MM.1S (cell line): ENCODE results near the gene HDAC3.

Source experiments
- DNase-seq: peaks from one replicate; pipeline ENCODE4 v3.0.0-alpha.2; 2015
- H2AFZ ChIP-seq: fragments of 300-600 bp; sonication (generic); 2 replicates; pipeline ENCODE4 v1.6.0; 2016; ENCODE audit warnings: antibody characterized with exemption, low read length
- H3F3A ChIP-seq: fragments of 300-600 bp; sonication (generic); 2 replicates; pipeline ENCODE4 v1.6.1; 2016; ENCODE audit warnings: mild to moderate bottlenecking, antibody characterized with exemption, low read length, moderate library complexity, mixed read lengths; ENCODE audit not compliant: insufficient read depth
- H3K27ac ChIP-seq: fragments of 300-600 bp; sonication (generic); 2 replicates; pipeline ENCODE4 v1.5.1; 2016; ENCODE audit warnings: mild to moderate bottlenecking, low read length
- H3K27me3 ChIP-seq: fragments of 300-600 bp; sonication (generic); replicated peaks from 2 replicates; pipeline ENCODE4 v1.6.0; 2016; ENCODE audit warnings: low read length; ENCODE audit not compliant: insufficient read depth
- H3K36me3 ChIP-seq: fragments of 300-600 bp; sonication (generic); replicated peaks from 2 replicates; pipeline ENCODE4 v1.6.1; 2016; ENCODE audit warnings: mild to moderate bottlenecking, low read length, mixed read lengths; ENCODE audit not compliant: insufficient read depth
- H3K4me1 ChIP-seq: fragments of 300-600 bp; sonication (generic); 2 replicates; pipeline ENCODE4 v1.6.1; 2016; ENCODE audit warnings: low read length, mixed read lengths
- H3K4me2 ChIP-seq: fragments of 300-600 bp; sonication (generic); 2 replicates; pipeline ENCODE4 v1.6.0; 2016; ENCODE audit warnings: low read depth, low read length
- H3K4me3 ChIP-seq: fragments of 300-600 bp; sonication (generic); 2 replicates; pipeline ENCODE4 v1.5.1; 2016; ENCODE audit warnings: low read length, mixed read lengths
- H3K79me2 ChIP-seq: fragments of 300-600 bp; sonication (generic); 2 replicates; pipeline ENCODE4 v1.6.1; 2016; ENCODE audit warnings: mixed run types, low read length, mixed read lengths
- H3K9ac ChIP-seq: fragments of 300-600 bp; sonication (generic); 2 replicates; pipeline ENCODE4 v1.6.1; 2016; ENCODE audit warnings: low read length, mixed read lengths
- H3K9me2 ChIP-seq: fragments of 300-600 bp; sonication (generic); replicated peaks from 2 replicates; pipeline ENCODE4 v1.6.1; 2016; ENCODE audit warnings: mild to moderate bottlenecking, low read length, mixed read lengths; ENCODE audit not compliant: insufficient read depth
- H3K9me3 ChIP-seq: fragments of 300-600 bp; sonication (generic); replicated peaks from 2 replicates; pipeline ENCODE4 v1.6.1; 2016; ENCODE audit warnings: mild to moderate bottlenecking, low read length, mixed read lengths; ENCODE audit not compliant: insufficient read depth
- H4K20me1 ChIP-seq: fragments of 300-600 bp; sonication (generic); 2 replicates; pipeline ENCODE4 v1.6.1; 2016; ENCODE audit warnings: mild to moderate bottlenecking, low read length, moderate library complexity, mixed read lengths; ENCODE audit not compliant: insufficient read depth
- EZH2 ChIP-seq: fragments of 300-600 bp; sonication (generic); optimal IDR thresholded peaks from 2 replicates; pipeline ENCODE3; 2017; ENCODE audit warnings: low read depth, mild to moderate bottlenecking, antibody characterized with exemption, low read length, mixed read lengths
- EZH2phosphoT487 ChIP-seq: fragments of 300-600 bp; sonication (generic); IDR thresholded peaks from 2 replicates; pipeline ENCODE4 v1.6.1; 2018; ENCODE audit warnings: antibody characterized with exemption, low read length
- TF ChIP-seq, protein P1 (sequence below): fragments of 300-600 bp; sonication (generic); IDR thresholded peaks from 2 replicates; pipeline ENCODE4 v1.5.1; 2016; ENCODE audit warnings: antibody characterized with exemption, low read length, mixed read lengths

The HDAC3 gene

DNA sequence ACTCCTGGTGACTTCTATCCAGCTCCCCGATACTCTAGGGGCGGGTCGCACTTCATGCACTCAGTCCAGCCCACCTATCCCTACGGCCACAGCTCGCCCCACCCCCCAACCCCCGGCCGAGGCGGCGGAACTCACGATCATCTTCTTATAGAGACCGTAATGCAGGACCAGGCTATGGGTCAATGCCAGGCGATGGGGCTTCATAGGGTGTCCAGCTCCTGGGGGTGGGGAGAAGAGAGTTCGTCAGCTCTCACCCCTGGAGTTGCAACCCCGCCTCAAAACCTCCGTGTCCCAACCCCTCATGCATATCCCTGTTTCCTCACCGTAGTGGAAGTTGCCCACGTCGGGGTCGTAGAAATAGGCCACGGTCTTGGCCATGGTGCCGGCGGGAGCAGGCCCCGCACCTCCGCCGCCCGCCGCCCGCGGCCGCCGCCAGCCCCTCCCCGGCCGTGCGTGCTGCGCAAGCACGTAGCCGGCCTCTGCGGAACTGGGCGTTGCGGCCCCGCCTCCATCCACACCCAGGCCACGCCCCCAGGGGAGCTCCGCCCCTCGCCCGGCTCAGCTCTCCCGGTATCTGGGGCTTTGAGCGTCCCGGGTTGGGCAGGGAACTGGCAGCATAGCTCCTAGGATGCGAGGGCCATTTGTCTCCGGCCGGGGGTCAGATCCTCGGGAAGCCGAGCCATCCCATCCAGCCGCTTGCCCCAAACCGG is at the start of gene HDAC3, which contains the start of gene RELL2:
Gene HDAC3 (minus strand): TSS at position 437 of the 710 bp plus-strand sequence. CDS start 59 bp downstream, at position 378.
Gene RELL2 (plus strand): TSS at position 585 of the 710 bp plus-strand sequence. CDS start 1,229 bp downstream, outside the sequence.
- Histone ChIP-seq H3K27me3 (no peaks in the 10 kb centered on the region), H3K27ac (no peak within 1 kb of the TSS; the same call in 1 of the 2 replicates), H3K36me3 (no peaks in the 10 kb centered on the region), H3K9me3 (no peaks in the 10 kb centered on the region), H3K4me2 (peak within 1 kb of the TSS; percentile 95), H3K79me2 (peaks cover 44% of the 10 kb centered on the region), H3K4me3 (peak within 1 kb of the TSS; percentile 97), H3K9me2 (no peaks in the 10 kb centered on the region), H3K9ac (peak within 1 kb of the TSS; percentile 84), H4K20me1 (peaks cover 4% of the 10 kb centered on the region; the same call in 1 of the 2 replicates), H3F3A (peaks cover 12% of the 10 kb centered on the region; the same call in 1 of the 2 replicates), H2AFZ (peak within 1 kb of the TSS; percentile 98), H3K4me1 (peaks cover 16% of the 10 kb centered on the region)
- peak; percentile 88 for DNase-seq
- no peak for TF ChIP-seq EZH2
- TF ChIP-seq EZH2phosphoT487, result no peak
- TF ChIP-seq, protein P1, sequence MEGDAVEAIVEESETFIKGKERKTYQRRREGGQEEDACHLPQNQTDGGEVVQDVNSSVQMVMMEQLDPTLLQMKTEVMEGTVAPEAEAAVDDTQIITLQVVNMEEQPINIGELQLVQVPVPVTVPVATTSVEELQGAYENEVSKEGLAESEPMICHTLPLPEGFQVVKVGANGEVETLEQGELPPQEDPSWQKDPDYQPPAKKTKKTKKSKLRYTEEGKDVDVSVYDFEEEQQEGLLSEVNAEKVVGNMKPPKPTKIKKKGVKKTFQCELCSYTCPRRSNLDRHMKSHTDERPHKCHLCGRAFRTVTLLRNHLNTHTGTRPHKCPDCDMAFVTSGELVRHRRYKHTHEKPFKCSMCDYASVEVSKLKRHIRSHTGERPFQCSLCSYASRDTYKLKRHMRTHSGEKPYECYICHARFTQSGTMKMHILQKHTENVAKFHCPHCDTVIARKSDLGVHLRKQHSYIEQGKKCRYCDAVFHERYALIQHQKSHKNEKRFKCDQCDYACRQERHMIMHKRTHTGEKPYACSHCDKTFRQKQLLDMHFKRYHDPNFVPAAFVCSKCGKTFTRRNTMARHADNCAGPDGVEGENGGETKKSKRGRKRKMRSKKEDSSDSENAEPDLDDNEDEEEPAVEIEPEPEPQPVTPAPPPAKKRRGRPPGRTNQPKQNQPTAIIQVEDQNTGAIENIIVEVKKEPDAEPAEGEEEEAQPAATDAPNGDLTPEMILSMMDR, result no peak

- Histone ChIP-seq H3K9ac (no peak overlapping the region), H3K27me3 (peaks cover 13% of the 10 kb centered on the region; the same call in 1 of the 2 replicates), H3K4me1 (no peaks in the 10 kb centered on the region), H3K79me2 (no peaks in the 10 kb centered on the region), H2AFZ (no peak overlapping the region), H3K9me2 (no peaks in the 10 kb centered on the region), H3K4me3 (no peak overlapping the region), H3K36me3 (no peaks in the 10 kb centered on the region), H3K27ac (no peak overlapping the region), H3K9me3 (no peaks in the 10 kb centered on the region), H3K4me2 (no peak overlapping the region), H4K20me1 (no peaks in the 10 kb centered on the region), H3F3A (no peaks in the 10 kb centered on the region)
- DNase-seq, result no peak
- TF ChIP-seq EZH2 (no peak), EZH2phosphoT487 (no peak)
- TF ChIP-seq, protein P1, result no peak
Observed at GRCh38 chr5:141685591-141685990, 48.9 kb upstream of the HDAC3 start.

- Histone ChIP-seq H3K9me2 (no peaks in the 10 kb centered on the region), H3K9ac (no peak overlapping the region), H3K79me2 (no peaks in the 10 kb centered on the region), H3K4me2 (no peak overlapping the region), H2AFZ (no peak overlapping the region), H3K4me1 (no peaks in the 10 kb centered on the region), H3K9me3 (no peaks in the 10 kb centered on the region), H3K4me3 (no peak overlapping the region), H3K27ac (no peak overlapping the region), H3F3A (no peaks in the 10 kb centered on the region), H3K27me3 (peaks cover 13% of the 10 kb centered on the region; the same call in 1 of the 2 replicates), H4K20me1 (no peaks in the 10 kb centered on the region), H3K36me3 (no peaks in the 10 kb centered on the region)
- DNase-seq, result no peak
- TF ChIP-seq EZH2phosphoT487 (no peak), EZH2 (no peak)
- TF ChIP-seq, protein P1, result no peak
Observed at GRCh38 chr5:141683596-141684141, 47.0 kb upstream of the HDAC3 start.
